HG03442 (cell line): ENCODE data around the gene GALNT1.
A peak's percentile ranks its signal among the peaks of the same experiment; 100 is the strongest.

Experiments used
- ATAC-seq: cut with Tn5 transposase; IDR thresholded peaks from one replicate; pipeline ENCODE4 v1.9.1; 2021; ENCODE audit warnings: mild to moderate bottlenecking, moderate library complexity; ENCODE audit not compliant: unreplicated experiment

The GALNT1 gene

DNA sequence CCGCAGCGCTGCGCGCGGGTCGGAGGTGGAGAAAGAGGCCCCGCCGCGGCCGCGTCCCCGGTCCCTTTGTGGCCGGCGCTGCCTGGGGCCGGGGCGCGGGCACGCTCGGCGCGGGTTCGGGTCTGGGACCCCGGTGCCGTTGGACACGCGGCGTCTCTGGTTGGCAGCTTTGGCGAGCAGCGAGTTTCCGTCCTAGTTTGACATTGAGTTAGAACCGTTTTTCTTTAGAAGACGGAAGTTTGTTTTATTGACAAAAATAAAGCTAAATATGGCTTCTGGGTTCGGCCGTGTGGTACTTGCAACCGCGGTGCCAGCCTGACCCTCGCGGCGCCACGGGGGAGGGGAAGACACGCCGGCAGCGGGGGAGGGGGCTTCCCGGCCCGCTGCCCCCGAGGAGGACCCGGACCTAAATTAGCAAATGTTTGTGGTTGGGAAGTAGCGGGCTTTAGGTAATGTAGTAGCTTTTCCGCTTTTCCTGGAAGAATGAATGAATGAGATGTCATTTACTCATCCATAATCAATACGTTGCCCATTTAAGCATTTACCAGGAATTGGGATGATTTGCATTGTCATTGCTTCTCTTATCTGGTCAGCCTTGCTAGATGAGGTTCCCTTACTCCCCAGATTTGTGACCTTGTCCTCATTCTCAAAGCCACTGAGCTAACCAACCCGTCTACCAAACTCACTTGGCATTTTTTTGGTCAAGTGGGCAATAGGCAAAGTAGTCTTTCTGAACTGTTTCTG is 530 bp downstream of the GALNT1 start:
- ATAC-seq, result no peak

DNA sequence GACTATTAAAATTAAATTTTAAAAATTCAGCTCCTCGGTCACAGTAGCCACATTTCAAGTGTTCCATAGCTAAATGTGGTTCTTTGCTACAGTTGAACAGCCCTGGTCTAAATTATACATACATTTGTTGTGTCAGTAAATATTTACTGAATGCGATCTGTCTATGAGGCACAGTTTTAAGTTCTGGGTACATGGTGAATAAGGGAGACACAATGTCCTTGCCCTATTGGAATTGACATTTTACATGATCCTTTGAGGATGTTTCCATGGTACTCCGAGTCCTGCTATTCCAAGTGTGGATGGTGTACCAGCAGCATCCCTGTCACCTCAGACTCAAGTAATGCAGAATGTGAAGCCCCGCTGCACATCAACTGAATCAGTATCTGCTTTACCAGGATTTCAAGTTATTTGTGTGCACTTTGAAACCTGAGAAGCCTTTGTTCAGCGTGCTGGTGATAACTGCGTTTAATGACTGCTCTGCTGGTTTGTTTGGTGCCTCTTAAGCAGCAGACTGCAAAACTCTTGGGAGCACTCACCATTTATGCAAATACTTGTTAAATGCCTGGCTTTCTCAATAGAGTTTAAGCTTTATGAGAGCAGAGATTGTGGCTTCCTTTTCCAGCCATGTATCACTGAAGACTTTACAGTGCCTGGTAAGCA is 1.5 kb downstream of the GALNT1 start:
- no peak for ATAC-seq

DNA sequence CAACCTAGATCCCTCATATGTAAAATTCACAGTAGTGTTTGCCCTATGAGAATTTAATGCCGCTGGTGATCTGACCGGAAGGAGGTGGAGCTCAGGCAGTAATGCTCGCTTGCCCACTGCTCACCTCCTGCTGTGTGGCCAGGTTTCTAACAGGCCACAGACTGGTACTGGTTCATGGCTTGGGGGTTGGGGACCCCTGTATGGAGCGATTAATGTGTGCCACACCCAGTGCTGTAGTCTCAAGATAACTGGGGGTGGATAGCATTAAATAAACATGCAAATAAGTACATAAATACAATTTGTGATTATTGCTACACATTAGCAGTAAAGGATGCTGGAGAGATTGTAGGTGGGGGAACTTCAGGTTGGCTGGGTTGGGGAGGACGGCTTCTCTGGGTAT is 3.2 kb downstream of the GALNT1 start:
- no peak for ATAC-seq

DNA sequence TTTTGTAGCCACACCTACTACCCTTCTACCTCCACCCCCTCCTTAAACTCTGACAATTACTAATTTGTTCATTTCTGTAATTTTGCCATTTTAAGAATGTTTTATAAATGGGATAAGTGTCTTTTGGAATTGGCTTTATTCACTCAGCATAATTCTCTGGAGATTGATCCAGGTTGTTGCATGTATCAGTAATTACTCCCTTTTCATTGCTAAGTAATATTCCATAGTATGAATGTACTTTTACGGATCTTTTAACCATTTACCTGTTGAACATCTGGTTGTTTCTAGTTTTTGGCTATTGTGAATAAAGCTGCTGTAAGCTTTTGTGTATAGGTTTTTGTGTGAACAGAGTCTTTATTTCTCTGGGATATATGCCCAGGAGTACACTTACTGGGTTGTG is 4.1 kb downstream of the GALNT1 start:
- no peak for ATAC-seq

DNA sequence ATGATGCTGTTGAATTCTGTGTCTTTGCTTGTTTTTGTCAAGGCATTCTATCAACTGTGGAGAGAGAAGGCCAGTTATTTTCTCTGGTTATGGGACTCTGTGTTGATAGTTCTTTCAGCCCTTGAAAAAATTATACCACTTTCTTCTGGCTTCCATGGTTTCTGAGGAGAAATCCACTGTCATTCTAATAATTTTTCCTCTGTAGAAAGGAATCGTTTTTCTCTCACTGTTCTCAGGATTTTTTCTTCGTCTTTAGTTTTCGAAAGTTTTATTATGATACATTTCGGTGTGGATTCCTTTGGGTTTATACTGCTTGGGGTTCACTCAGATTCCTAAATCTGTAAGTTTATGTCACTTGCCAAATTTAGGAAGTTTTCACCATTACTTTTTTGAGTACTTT is 6.6 kb downstream of the GALNT1 start:
- ATAC-seq, result no peak

DNA sequence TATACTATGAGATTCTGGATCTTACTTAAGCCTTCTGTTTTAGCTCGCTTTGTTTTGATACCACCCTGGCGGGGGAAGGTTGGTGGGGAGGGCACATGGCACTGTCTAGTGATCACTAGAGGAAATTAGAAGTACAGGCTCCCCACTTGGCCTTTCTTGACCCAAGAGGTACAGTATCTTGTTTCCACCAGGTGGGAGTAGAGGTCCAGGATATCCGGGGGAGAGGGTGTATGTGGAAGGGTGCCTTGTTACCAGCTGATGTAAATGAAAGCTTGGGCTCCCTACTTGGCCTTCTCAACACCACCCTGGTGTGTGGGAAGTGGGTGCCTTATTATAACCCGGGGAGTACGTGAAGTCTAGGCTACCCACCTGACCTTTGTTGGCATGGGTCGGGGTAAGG is 7.5 kb downstream of the GALNT1 start:
- ATAC-seq, result no peak

DNA sequence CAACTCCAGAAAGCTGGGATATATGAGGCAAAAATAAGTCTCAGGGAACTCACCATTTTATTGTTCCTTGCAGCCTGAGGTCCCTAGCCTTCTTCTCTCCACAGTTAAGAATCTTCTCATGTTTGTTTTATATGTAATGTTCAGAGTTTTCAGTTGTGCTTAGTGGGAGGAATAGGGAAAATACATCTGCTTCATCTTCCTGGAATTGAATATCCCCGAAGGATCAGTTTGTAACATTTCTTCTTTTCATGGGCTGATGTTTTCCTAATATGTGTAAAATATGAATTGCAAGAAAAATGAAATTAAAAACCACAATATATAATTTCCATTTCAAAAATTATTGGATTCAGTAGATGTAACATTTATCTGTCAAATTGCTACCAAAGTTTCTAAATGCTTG is 8.0 kb downstream of the GALNT1 start:
- no peak for ATAC-seq

DNA sequence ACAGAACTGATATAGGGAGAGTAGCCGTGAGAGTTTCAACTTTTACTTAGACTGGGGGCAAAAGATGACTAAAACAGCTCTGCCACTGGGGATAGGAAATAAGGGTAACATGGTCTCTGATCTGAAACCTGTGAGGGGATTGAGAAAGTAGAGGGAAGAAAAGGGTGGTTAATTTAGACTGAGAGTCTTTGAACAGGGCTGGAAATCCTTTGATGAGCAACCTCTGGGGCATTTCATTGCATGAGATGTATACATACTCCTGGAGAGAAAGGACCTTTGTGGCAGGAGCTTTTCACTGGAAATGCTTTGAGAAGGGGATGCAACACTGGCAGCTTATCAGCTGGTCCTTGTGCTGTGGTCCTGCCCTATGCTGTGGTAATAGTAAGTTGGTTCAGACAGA is 9.4 kb downstream of the GALNT1 start:
- ATAC-seq, result no peak

DNA sequence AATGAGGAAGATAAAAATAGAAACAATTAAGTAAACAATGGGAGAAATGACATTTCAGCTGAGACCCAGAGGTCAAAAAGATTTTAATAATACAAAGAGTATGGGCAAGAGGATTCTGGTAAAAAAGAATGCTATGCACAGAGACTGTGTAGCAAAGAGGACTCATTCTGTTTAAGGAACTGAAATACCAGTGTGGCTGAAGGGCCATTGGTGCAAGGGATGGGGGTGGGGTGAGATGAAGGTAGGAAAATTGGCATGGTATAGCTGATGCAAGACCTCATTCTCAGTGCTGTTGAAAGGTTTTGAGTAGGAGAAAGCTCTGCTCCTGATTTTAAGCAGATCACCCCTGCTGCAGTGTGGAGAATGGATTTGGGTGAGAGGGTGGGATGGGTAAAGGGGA is 10.8 kb downstream of the GALNT1 start:
- ATAC-seq, result peak; percentile 98

DNA sequence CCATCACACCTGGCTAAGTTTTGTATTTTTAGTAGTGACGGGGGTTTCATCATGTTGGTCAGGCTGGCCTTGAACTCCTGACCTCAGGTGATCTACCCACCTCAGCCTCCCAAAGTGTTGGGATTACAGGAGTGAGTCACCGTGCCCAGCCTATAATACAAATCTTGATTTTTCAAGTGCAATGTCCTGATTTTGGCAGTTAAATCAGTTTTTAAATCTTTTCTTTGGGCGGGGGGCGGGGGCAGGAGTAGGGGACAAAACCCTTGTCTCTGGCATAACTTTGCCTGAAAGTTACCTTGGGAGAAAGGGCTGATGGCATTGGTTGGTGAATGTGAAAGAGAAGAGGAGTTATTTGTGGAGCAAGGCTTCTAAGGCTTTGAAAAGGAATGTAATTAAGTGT is 12.3 kb downstream of the GALNT1 start:
- no peak for ATAC-seq

DNA sequence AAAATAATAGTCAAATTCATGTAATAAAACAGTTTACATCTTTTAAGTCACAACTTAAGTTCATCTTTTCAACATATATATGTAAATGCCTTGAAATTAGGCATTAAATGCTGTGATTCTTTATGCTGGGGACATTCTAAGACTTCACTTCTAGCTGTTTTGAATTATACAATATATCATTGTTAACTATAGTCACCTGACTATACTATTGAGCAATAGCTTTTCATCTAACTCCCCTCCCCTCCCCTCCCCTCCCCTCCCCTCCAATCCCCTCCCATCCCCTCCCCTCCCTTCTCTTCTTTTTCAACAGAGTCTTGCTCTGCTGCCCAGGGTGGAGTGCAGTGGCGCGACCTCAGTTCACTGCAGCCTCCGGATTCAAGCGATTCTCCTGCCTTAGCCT is 16.2 kb downstream of the GALNT1 start:
- ATAC-seq, result no peak

DNA sequence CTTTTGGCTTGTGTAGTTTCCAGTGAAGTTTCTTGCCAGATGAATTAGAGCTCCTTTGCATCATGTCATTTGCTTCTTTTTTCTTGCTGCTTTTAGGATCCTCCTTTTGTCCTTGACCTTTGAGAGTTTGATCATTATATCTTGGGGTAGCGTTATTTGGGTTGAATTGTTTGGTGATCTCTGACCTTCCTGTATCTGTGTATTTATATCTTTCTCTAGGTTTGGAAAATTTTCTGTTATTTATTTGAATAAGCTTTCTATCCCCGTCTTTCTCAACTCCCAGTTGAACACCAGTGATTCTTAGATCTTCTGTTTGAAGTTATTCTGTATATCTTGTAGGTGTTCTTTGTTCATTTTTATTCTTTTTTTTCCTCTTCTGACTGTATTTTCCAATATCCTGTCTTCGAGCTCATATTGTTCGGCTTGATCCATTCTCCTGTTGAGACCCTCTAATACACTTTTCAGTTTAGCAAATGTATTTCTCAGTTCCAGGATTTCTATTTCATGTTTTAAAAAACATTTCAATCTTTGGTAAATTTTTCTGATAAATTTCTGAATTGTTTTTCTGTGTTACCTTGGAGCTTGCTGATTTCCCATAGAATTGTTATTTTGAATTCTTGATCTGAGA is 20.8 kb downstream of the GALNT1 start:
- no peak for ATAC-seq

DNA sequence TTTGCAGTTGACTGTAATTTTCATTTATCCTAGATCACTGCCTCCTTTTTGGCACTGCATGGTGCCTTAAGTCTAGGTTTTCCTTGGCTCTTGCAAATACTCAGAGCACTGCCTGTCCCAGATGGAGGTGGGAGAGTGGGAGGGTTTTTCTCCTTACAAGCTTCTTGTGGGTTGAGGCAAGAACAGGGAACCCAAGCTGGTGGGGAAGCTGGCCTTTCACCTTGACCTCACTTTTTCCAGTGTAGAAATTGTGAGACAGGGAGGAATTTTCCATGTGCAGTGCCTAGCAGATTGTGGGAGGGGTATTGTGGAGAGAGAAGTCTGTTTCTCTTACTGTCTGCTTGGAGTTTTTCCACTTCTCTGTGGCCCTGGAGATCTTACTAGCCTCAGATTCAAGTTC is 21.5 kb downstream of the GALNT1 start:
- no peak for ATAC-seq

DNA sequence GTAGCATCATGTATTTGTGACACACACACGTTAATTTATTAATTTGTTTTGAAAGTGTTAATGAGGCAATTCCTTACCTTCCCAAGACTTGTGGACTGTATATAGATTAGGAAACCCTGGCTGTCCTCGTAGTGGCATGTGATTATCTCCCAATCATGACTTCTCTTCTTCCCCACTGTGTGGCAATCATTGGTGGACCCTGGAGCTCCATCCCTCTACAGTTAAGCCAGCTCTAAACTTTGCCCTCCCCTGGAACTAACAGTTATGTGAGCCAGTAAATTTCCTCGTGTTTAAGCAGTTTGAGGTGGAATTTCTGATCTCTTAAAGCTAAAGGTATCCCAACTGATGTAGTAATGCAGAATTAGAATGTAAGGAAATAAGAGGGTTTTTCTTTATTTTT is 22.0 kb downstream of the GALNT1 start:
- no peak for ATAC-seq

DNA sequence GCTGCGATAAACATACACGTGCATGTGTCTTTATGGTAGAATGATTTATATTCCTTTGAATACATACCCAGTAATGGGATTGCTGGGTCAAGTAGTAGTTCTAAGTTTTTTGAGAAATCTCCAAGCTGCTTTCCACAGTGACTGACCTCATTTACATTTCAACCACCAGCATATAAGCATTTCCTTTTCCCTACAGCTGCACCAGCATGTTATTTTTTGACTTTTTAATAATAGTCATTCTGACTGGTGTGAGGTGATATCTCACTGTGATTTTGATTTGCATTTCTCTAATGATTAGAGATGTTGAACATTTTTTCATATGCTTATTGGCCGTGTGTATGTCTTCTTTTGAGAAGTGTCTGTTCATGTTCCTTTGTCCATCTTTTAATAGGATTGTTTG is 22.8 kb downstream of the GALNT1 start:
- ATAC-seq, result no peak

DNA sequence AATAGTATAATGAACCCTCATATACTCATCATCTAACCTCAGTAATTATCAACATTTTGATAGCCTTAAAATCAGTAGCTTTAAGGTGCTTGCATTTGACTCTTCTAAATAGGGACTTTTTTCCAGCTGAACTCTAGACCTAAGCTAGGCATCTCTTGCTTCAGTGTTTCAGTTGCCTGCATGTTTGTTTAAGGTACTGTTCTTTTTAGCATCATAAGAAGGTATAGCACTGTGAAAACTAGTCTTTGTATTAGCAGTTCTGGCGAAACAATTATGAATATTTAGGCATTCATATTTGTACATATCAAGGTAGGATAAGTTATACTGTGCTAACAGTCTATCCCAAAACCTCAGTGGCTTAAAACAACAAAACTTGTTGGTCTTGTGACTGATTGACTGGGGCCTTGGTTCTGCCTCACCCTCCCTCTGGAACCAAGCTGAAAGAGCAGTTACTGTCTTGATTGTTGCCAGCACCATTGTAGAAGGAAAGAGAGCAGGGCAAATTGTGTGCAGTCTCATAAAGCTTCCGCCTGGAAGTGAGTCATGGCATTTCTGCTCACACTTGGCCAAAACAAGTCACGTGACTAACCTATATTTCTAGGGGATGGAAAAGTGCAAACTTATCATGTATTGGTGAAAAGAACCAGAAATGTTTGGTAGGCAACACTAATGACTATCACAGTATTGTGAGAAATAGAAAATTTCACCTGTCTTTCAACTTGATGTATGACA is 24.3 kb downstream of the GALNT1 start:
- ATAC-seq, result no peak

DNA sequence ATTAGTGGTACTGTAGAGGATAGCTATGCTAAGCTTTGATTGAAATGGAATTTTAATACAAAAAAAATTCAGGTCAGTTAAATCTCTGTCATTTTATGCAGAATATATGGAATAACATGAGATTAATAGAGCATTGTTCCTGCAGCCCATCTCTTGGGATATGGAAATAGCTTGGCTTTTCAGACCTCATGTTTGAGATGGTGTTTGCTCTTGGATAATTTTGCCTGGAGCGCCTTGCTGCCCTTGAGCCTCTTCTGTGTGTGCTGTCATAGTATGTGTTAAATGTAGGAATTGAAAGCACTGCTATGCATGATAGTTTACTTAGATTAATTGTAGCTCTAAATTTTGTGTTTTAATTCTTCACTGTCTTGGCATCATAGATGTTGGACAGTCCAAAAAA is 27.7 kb downstream of the GALNT1 start:
- no peak for ATAC-seq

DNA sequence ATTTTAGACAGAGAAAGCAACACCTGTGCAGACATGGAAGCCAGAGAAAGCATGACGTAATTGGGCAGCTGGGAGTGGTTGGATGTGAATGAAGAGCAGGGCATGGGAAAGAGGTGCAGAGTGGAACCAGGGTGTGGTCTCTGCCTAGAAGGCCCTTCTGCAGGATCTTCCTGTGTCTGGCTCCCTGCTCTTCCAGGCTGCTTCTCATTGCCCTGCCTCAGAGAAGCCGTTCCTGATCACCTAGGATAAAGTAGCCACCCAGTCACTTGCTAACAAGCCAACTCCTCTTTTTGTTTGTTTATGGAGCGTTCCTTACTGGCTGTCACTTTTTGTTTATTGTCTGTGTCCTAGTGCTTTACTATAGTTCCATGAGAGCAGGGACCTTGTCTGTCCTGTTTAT is 28.5 kb downstream of the GALNT1 start:
- no peak for ATAC-seq

DNA sequence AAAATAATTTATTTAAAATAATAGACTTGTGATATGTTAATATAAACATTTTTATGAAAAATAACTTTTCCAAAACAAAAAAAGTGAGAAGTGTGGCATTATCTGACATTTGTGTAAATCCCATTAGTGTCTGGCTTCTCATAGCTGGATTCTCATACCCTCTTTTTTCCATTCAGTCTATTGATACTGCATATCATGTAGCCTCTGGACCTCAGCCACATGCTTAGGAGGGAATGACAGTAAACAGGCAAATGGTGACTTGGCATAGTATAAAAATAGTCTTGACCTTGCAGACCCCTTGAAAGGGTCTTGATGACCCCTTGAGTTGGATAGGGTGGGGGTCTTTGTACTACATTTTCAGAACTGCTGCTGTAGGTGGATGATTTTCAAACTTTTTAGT is 29.2 kb downstream of the GALNT1 start:
- ATAC-seq, result no peak

DNA sequence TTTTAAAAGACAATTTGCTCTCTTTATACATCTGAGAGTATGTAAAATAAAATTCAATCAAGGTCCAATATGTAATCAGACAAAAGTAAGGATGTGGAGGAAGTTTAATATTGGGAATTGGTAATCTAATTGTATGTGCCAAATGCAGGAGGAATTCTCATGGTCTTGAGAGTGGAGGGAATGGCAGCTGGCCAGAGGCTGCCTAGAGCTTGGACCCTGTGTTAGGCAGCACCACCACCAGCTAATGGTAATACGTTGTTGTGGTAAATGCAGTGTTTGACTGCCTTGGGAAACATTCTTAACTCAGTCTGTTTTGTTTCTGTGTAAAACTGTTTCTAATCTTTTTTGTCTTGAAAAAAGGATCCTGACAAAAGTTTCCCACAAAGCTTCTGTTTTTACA is 30.0 kb downstream of the GALNT1 start:
- ATAC-seq, result no peak

DNA sequence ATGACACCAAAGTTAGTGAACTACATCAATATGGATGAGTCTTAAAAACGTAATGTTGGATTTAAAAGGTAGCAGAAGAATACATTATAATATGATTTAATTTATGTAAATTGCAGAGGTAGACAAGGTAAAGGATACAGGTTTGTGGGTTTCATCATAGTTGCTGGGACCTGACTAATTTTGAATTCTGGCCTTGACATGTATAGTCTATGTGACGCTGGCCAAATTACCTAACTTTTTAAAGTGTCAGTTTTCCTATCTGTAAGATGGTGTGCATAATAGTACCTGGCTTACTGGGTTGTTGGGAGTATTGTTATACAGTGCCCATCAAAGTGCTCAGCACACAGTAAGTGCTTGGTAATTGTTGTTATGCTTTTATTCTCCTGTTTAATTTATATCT is 34.5 kb downstream of the GALNT1 start:
- ATAC-seq, result no peak
